ENCODE results near the gene HIPK2.

- no peak for TF ChIP-seq STAT1 (IDR thresholded peaks at IDR 0.05; ENCODE audit: unreplicated experiment)
- TF ChIP-seq, protein P1, sequence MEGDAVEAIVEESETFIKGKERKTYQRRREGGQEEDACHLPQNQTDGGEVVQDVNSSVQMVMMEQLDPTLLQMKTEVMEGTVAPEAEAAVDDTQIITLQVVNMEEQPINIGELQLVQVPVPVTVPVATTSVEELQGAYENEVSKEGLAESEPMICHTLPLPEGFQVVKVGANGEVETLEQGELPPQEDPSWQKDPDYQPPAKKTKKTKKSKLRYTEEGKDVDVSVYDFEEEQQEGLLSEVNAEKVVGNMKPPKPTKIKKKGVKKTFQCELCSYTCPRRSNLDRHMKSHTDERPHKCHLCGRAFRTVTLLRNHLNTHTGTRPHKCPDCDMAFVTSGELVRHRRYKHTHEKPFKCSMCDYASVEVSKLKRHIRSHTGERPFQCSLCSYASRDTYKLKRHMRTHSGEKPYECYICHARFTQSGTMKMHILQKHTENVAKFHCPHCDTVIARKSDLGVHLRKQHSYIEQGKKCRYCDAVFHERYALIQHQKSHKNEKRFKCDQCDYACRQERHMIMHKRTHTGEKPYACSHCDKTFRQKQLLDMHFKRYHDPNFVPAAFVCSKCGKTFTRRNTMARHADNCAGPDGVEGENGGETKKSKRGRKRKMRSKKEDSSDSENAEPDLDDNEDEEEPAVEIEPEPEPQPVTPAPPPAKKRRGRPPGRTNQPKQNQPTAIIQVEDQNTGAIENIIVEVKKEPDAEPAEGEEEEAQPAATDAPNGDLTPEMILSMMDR (conservative IDR thresholded peaks at IDR 0.05; ENCODE audit: low read depth in 2 of 2) = no peak
- no peak for TF ChIP-seq ZNF331 (CRISPR knock-in tag; IDR thresholded peaks at IDR 0.05; ENCODE audit: low read depth)
Observed at GRCh38 chr7:139560678-139561077, 217.1 kb downstream of the HIPK2 start.

All from GM23338 (cell line).